ENCODE measurements around the gene LRSAM1.

LRSAM1 gene

DNA sequence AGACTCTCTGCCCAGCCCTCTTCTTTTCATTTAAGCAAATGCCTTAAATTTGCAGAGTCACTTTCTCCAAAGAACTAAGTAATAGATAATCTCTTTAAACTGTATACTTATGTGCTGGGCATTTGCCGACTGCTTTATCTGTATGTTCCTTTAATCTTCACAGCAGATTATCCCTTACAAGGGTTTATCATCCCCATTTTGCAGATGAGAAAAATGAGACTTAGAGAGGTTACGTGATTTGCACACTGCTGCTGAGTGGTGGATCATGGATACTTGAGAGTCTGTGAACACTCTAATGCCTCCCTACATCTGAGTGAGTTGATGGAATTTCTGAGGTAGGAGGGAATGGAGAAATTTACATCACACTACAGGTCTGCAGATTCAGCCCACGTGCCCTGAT, 23.0 kb upstream of the LRSAM1 start:
- no peak for DNase-seq

DNA sequence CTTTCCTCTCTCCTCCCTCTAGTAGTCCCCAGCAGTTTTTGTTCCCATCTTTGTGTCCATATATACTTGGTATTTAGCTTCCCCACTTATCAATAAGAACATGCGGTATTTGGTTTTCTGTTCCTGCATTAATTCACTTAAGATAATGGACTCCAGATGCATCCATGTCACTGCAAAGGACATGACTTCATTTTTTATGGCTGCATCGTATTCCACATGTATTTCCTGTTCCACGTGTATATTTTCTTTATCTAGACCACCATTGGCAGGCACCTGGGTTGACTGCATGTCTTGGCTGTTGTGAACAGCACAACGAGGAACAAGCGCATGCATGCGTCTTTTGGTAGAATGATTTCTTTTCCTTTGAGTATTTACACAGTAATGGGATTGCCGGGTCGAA, 20.9 kb upstream of the LRSAM1 start:
- DNase-seq = no peak

DNA sequence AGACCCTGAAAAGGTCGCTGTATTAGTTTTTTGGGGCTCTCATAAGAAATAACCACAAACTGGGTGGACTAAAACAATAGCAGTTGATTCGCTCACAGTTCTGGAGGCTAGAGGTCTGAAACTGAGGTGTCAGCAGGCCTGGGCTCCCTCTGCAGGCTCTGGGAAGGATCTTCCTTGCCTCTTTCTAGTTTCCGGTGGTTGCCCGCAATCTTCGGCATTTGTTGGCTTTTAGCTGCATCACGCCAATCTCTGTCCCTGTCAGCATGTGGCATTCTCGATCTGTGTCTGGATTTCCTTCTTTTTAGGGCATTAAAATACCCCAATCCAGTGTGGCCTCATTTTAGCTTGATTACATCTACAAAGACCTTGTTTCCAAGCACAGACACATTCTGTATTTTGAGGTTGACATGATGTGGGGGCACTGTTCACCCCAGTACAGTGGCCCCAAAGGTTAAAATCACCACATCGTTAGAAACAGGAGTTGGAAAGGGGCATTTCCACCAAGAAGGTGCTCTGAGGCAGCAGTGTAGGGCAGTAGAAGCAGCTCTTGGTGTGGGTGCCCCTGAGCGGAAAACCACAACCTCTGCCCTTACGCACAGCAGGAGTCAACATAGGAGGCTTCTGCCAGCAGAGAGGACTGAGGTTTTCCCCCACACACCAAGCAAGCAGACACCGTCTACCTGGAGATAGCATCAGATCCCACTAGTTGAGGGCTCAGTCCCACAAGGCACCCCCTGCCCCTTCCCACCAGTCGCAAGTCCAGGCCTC, 13.6 kb upstream of the LRSAM1 start:
- peak; percentile 42 for DNase-seq

DNA sequence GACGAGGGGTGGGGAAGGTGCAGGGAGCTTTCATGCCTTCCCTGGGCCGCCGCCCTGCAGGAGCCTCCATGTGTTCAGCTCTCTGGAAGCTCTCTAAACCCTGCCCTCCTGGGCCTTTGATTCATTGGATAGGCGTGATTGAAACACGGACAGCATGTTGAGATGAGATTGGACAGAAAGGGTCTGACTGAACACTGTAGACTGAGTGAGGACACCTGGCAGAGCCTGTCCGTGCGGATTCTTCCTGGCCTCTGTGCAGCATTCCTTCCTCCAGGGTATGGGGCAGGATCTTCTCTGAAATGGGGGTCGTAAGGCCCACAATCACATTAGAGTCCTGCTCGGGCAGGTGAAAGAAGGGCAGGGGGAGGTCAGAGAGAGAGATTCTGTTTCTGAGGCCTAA, 12.9 kb upstream of the LRSAM1 start:
- DNase-seq = no peak

DNA sequence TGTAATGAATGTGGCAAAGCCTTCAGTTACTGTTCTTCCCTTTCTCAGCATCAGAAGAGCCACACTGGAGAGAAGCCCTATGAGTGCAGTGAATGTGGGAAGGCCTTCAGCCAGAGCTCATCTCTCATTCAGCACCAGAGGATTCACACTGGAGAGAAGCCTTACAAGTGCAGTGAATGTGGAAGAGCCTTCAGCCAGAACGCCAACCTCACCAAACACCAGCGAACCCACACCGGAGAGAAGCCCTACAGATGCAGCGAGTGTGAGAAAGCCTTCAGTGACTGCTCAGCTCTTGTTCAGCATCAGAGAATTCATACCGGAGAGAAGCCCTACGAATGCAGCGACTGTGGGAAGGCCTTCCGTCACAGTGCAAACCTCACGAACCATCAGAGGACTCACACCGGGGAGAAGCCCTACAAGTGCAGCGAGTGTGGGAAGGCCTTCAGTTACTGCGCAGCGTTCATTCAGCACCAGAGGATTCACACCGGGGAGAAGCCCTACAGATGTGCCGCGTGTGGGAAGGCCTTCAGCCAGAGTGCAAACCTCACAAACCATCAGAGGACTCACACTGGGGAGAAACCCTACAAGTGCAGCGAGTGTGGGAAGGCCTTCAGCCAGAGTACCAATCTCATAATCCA, 6.9 kb upstream of the LRSAM1 start:
- no peak for DNase-seq

DNA sequence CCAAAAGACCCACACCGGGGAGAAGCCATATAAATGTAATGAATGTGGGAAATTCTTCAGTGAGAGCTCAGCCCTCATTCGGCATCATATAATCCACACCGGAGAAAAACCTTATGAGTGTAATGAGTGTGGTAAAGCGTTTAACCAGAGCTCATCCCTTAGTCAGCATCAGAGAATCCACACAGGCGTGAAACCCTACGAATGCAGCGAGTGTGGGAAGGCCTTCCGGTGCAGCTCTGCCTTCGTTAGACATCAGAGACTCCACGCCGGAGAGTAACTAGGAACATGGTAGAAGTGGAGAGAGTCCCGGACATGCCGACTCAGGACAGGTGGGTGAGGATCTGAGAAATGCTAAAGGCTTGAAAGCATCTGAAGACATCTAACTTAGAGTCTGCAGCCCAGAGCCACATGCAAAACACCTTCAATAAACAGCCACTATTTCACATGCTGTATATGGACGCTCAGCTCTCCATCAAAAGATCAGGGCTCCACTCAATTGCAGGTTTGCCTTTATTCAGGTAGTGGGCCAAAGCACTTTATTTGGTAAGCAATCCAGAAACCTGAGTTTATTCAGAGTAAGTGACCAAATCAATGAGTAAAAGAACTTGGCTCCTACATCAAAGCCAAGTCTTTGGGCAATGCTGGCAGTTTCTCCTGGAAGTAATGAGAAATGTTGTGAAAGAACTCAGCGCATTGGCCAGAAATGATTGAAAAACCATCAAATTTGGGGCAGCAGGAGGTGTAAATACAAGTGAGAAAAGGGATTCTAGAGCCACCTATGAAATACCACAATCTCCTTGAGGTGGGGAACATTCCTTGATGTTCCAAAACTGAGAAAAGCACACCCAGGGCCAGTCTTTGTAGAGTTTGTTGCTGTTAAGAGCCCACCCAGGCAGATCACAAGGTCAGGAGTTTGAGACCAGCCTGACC, 6.1 kb upstream of the LRSAM1 start:
- DNase-seq = no peak

DNA sequence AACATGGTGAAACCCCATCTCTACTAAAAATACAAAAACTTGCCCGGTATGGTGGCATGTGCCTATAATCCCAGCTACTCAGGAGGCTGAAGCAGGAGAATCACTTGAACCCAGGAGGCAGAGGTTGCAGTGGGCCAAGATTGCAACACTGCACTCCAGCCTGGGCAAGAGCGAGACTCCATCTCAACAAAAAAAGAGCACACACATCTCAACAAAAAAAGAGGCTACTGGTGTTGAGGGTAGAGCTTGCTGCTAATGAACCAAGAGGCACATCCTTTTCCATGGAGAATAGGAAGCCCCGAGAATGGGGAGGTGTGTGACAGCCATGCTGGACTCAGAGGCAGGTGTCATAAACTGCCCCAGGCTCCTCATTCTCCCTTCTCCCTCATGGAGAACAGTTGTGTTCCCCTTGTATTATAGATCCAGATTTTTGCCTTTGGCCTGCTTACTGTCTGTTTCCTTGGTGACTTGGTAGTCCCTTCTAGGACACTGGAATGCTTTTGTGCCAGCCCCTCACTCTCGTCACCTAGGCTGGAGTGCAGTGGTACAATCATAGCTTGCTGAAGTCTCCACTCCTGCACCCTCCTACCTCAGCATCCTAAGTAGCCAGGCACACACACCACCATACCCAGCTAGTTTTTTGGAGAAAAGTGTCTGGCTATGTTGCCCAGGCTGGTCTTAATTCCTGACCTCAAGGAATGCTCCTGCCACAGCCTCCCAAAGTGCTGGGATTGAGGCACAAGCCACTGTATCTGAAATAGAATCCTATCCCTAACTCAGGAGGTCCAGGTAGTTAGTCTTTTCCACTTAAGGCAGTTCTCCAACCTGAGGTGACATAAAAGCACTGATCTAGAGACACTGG, 5.2 kb upstream of the LRSAM1 start:
- no peak for DNase-seq

DNA sequence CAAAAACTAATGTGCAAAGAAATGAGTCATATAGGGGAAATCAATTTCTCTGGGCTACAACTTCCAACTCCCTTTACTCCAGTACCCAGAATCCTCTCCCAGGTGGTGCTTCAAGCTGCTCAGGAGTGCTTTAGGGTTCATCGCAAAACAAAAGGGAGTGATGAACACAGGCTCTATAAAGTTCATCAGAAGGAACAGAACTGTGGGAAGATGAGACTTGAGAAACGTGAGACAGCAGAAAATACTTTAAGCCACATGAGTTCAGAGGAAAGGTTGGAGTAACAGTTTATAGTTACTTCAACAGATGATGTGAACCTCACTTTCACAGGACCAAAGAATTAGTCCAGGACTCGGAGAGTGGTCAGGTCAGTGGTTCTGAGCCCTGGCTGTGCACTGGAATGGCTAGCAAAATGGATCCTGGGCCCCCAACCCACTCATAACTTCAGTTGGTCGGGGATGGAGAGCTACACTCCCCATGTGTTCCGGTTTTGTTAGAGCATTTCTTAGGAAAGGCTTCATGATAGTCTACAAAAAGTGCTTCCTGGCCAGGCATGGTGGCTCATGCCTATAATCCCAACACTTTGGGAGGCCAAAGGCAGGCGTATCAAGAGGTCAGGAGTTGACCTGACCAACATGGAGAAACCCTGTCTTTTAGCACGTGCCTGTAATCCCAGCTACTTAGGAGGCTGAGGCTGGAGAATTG, 4.4 kb upstream of the LRSAM1 start:
- no peak for DNase-seq

DNA sequence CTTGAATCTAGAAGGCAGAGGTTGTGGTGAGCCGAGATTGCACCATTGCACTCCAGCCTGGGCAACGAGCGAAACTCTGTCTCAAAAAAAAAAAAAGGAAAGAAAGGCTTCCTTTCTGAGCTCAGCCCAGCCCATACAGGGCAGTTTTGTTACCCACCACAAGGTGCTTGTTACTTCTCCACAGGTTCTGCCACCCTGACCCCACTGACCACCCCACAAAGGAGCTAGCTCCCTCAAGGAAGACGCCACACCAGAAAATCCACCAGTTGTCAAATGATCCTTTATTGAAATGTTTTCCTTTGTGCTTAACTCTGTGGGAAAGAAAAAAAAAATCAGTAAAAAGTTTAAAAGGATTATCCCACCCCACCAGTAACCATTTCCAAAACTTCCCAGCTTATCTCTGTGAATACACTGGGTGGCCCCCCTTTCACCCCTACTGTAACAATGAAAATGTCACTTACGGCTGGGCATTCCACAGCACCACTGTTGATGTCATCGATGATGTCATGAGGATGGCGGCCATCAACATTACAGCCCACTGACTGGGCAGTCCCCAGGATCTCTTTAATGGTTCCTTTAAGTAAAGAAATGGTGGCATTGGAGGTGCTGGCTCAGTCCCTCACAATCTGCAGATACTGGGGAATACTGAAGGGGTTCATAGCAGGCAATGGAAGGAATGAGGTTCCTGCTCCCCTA, 3.7 kb upstream of the LRSAM1 start:
- no peak for DNase-seq

DNA sequence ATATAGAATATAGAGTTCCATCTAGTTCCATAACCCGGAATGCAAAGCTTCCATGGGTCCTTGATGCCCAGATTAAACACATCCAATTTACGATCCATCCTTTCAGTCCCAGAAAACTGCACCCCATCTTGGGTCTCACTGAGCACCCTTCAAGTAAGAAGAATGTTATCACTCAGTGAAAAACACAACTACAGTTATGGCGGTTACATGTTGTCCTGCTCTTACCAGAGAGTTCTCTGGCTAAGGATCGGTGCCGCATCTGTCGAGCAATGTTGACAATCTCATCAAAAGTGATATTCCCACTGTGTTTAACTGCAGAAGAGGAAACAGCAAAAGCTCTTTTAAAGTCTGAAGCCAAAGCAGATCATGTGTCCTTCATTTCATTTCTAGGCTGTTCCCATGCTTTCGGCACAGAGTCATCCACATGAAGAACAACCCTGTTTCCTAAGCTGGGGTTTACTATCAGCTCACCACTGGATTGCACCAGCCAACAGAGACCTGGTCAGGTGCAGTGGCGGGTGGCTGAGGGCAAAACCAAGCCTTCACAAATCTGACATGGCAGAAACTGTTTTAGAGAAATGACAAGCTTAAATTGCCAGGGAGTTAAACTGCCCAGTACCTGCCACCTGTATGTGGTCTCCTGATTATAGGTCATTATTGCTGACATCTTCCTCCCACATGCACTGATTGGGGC, 3.1 kb upstream of the LRSAM1 start:
- DNase-seq = no peak

DNA sequence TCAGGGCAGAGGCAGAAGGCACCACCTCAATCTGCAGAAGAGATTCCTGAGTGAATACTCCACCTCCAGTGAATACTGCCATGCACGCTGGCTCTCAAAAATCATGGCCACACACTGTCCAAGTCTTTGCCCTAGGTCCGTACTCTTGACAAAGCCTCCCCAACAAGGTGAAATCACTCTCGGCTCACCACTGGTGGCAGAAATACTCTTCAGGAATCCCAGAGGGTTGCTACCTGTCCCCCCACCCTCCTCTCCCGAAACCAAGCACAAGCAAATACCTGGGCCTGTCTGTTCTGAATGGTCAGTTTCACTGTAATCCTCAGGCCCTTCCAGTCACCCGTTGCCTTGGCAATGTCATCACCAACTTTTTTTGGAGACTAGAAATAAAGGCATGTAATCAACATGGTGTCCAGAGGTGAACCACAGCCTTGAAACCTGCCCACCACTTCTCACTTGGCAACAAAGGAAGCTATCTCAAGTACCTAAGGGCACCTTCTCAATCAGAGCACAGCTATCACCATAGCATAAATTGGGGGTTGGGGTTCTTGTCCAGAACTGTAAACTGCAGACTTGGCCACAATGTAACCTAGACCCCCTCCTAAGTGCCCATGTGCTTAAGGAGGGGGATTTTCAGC, 1.9 kb upstream of the LRSAM1 start:
- DNase-seq = no peak

DNA sequence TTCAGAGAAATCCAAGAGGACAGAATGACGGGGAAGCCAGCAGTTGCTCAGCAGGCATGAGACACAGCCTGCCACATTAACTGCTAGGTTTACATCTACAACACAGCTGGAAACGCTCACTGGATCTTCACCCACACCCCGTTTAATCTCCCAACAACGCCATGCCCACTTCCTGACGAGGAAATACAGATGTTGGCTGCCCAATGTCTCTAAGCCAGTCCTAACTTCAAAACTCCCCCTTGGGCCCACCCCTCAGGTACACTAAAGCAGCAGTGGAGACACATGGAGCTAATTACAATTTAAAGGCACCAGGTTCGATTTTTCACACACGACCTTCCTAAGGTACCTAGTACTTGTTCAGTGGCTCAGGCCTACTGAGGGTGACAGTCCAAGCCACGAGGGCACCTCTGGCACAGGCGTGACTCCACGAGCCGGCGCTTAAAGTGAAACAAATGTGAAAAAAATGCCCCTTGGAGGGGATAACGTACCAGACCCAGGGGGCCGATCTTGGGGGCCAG, 1.0 kb upstream of the LRSAM1 start:
- no peak for DNase-seq

DNA sequence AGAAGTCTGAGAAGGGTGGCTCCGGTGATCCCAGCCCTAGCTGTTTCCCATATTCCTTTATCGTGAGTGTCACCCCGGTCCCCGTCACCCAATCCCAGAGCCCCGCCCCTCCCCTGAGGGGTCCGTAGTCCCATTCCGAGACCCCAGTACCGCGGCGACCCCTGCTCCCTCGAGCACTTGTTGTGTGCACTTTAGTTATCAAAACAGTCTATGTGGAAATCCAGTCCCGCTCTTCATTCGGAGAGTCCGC, 223 bp downstream of the LRSAM1 start:
- DNase-seq = no peak

DNA sequence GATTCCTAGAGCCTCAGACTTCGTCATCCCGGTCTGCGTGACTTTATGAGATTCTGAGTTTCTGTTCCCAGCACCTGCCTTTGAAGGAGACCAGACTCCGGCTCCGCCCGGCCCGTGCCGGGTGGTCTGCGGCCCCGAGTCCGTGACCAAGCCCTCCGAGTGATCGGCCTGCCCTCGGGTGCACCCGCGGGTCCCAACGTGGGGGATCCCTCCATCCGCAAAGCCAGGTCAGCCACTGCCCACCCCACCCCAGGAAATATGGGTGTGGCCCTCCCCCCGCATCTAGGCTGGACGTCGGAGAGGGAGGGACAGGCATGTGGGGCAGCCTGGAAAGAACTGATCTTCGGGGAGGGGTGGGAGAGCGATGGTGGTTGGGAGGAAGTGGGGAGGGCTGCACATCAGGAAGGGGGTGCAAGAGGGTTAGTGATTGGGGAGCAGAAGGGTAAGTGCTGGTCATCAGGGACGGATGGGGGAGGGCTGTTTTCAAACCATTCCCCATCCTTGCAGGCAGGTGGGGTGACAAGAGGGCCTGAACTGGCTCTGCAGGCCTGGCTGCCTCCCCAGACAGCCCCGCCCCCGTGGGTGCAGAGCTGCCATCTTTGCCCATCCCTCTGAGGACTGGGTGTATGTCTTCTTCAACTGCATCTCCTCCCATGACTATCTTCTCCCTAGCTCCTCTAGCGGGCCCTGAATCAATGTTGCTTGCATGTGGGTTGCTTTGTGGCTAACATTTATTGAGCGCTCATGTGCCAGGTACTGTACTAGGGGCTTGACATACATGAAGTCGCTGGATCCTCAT, 747 bp downstream of the LRSAM1 start:
- DNase-seq = peak; percentile 29

DNA sequence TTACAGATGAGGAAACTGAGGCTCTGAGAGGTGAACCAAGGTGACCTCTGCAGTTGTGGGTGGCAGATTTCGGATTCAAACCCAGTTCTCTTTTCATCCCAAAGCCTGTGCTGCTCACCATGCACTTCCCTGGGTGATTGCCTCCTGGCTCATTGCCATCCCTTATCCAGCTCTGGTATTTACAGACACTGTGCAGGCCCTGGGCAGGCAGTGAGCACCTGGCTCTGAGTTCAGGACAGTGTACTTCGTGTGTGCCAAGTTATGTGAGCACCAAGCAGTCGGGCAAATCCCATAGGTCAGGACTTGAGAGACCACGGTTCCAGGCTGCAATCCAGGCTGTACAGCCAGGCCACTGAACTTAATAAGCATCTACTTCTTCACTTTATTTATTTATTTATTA, 1.4 kb downstream of the LRSAM1 start:
- DNase-seq = no peak

DNA sequence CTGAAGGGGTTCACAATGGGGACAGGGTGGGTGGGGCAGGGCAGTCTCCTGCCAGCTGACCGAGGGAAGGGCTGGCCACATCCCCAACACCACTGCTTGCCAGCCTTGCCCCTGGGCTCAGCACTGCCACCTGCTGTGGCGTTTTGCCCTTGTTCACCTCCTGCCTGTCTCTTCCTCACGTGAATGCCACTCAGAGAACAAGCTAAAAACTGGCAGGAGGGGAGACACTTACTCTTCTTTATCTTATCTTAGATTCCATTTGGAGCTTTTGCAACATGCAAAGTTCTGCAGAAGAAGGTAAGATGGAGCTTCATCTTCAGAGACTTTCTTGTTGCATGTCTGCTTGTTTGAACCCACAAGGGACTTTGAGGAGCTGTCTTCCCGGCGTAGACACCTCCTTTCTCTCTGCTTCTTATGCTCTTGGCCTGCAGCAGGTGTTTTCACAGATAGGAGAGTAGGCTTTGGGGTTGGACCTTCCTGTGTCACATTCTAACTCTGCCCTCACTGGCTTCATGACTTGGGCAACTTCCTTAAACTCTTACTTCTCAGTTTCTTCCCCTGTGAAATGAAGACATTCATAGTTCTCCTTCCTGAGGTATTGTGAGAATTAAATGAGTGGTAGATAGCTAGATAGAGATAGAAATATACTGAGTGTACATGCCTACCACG, 4.1 kb downstream of the LRSAM1 start:
- DNase-seq = no peak

DNA sequence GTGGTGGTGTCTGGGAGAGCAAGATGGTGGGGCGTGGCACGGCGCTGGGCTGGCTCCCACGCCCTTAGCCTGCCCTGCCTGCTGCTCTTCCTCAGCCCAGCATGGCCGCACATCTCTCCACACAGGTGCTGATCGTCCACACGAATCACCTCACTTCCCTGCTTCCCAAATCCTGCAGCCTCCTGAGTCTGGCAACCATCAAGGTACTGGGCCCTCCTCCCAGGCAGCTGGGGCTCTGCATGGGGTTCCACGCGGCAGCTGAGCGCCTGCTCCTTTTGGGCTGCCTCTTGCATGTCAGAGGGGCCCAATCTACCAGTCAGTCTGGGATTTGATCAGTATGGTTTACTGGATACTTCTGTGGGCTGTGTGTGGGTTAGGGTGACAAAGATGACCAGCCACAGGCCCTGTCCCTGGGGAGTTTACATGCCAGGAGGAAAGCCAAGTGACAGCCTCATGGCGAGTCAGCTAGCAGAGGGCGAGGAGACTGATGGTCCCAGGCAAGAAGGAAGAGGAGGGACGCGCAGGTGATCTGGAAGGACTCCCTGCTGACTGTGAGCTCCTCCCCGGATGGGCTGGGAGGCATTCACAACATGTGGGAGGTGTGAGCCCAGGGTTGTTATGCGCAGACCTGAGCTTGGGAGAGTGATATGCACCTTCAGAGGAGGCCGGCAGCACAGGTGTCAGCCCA, 6.0 kb downstream of the LRSAM1 start:
- DNase-seq = no peak

DNA sequence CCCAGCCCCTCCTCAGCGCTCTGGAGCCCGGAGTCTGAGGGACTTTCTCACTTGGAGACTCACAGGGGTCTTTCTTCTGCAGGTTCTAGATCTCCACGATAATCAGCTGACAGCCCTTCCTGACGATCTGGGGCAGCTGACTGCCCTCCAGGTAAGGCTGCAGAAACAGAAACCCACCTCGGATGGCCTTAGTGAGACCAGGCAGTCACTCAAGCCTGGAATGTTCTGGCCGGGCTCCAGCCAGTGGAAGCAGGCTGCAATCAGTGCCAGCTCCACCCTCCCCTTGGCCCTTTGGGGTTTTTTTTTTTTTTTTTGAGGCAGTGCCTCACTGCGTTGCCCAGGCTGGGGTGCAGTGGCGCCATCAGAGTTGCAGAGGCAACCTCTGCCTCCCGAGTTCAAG, 7.6 kb downstream of the LRSAM1 start:
- no peak for DNase-seq

All from central memory CD4-positive, alpha-beta T cell (primary cell).